Measurements from ENCODE around the gene CCDC68.

DNA sequence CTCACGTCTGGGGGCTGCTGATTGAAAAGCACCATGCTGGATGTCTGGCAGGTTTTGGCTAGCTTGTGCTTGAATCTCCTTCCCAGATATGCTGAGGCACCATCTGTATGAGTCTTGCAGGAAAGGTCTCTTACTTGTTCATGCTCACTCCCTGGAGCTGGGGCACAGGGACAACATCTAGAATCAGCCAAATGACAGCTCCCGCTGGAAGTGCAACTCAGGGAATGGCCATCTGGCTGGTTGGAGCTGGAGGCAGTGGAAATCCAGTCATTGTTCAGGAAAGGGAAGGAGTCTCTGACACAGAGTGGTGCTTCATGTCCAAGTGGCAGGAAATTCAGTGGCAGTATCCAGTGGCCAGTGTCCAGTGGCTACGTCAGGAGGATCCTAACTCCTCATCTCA, 9.7 kb downstream of the CCDC68 start:
- no peak for TF ChIP-seq SIN3A (IDR thresholded peaks at IDR 0.05; ENCODE audit: low read depth)
- TF ChIP-seq, protein P1, sequence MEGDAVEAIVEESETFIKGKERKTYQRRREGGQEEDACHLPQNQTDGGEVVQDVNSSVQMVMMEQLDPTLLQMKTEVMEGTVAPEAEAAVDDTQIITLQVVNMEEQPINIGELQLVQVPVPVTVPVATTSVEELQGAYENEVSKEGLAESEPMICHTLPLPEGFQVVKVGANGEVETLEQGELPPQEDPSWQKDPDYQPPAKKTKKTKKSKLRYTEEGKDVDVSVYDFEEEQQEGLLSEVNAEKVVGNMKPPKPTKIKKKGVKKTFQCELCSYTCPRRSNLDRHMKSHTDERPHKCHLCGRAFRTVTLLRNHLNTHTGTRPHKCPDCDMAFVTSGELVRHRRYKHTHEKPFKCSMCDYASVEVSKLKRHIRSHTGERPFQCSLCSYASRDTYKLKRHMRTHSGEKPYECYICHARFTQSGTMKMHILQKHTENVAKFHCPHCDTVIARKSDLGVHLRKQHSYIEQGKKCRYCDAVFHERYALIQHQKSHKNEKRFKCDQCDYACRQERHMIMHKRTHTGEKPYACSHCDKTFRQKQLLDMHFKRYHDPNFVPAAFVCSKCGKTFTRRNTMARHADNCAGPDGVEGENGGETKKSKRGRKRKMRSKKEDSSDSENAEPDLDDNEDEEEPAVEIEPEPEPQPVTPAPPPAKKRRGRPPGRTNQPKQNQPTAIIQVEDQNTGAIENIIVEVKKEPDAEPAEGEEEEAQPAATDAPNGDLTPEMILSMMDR (IDR thresholded peaks at IDR 0.05 in 2 of 3, conservative IDR thresholded peaks at IDR 0.05 in 1 of 3; ENCODE audit: borderline replicate concordance in 1 of 3, insufficient read depth in 1 of 3, low read depth in 2 of 3, low read length in 2 of 3) = no peak

Measured in HCT116 (cell line).